C4-2B (cell line): ENCODE data around the gene LMCD1.

Experiments
- CTCF ChIP-seq: fragments of 450-650 bp; conservative IDR thresholded peaks from 2 replicates; pipeline ENCODE4 v1.5.1; 2017; ENCODE audit warnings: mild to moderate bottlenecking
- ZFX ChIP-seq: fragments of 450-650 bp; IDR thresholded peaks from 2 replicates; pipeline ENCODE4 v1.6.1; 2017

- TF ChIP-seq CTCF (no peak), ZFX (no peak)
These were observed 106.6 kb downstream of the LMCD1 start for GRCh38 chr3:8608041-8608790.
